M059J (cell line): ENCODE results near the gene GPR183. TPM values are rescaled to one million over a fixed set of nuclear protein-coding genes. Genes with fewer than 3 reads are reported as not detected.

Experiments used
- DNase-seq: peaks from one replicate; pipeline ENCODE4 v3.0.0-alpha.2; 2012; ENCODE audit warnings: low read depth
- total RNA-seq: library from RNA; depleted of rRNA; stranded (reverse); fragments of >200 nt; shearing (Covaris generic); gene quantifications from 2 replicates; pipeline ENCODE4 v1.2.3, GENCODE V29; 2014; rRNA removed

GPR183 gene
- total RNA-seq, result 0.12 and 0.74 TPM in 2 replicates

- peak; percentile 58 for DNase-seq
Observed at GRCh38 chr13:99307247-99307646, at the start of gene GPR183. Gene GPR183 (minus strand): TSS chr13:99307399. CDS start chr13:99296145, 11,254 bp downstream.

- peak; percentile 96 for DNase-seq
Observed at GRCh38 chr13:99356262-99357091, 49.3 kb upstream of the GPR183 start.

GRCh38 chr13:99356012-99356261 lies 48.7 kb upstream of the GPR183 start:
- DNase-seq, result no peak

GRCh38 chr13:99355267-99356011 lies 48.2 kb upstream of the GPR183 start:
- DNase-seq, result no peak

GRCh38 chr13:99354371-99354951 lies 47.3 kb upstream of the GPR183 start:
- peak; percentile 68 for DNase-seq

GRCh38 chr13:99353836-99354235 lies 46.6 kb upstream of the GPR183 start:
- DNase-seq, result peak; percentile 69

GRCh38 chr13:99353246-99353600 lies 46.0 kb upstream of the GPR183 start:
- no peak for DNase-seq

- DNase-seq, result no peak
Observed at GRCh38 chr13:99352351-99353245, 45.4 kb upstream of the GPR183 start.

- no peak for DNase-seq
Observed at GRCh38 chr13:99351772-99352171, 44.6 kb upstream of the GPR183 start.

GRCh38 chr13:99350191-99350590 lies 43.0 kb upstream of the GPR183 start:
- DNase-seq, result no peak

GRCh38 chr13:99347911-99348451 lies 40.8 kb upstream of the GPR183 start:
- DNase-seq, result no peak

GRCh38 chr13:99347335-99347878 lies 40.2 kb upstream of the GPR183 start:
- DNase-seq, result no peak

GRCh38 chr13:99346335-99347042 lies 39.3 kb upstream of the GPR183 start:
- DNase-seq, result no peak

- no peak for DNase-seq
Observed at GRCh38 chr13:99345345-99345744, 38.1 kb upstream of the GPR183 start.

GRCh38 chr13:99344610-99345208 lies 37.5 kb upstream of the GPR183 start:
- no peak for DNase-seq

- no peak for DNase-seq
Observed at GRCh38 chr13:99342723-99343315, 35.6 kb upstream of the GPR183 start.

GRCh38 chr13:99341969-99342722 lies 34.9 kb upstream of the GPR183 start:
- no peak for DNase-seq

GRCh38 chr13:99340638-99341037 lies 33.4 kb upstream of the GPR183 start:
- no peak for DNase-seq
